Spinal cord (tissue), 10 donors: Measurements from ENCODE around the gene RGS16. TPM values are rescaled to one million over a fixed set of nuclear protein-coding genes. Genes with fewer than 3 reads are reported as not detected.

Experiments
- DNase-seq, 6 donors: peaks; one replicate each; pipeline versions ENCODE4 v3.0.0 to v3.0.0-alpha.2; 2013 to 2015; ENCODE audit warnings: low spot score in 6 of 6, low read depth in 4 of 6
- H3K27ac ChIP-seq: one replicate; pipeline ENCODE4 v1.5.1; 2013; ENCODE audit warnings: low read depth, low read length, control low read depth
- H3K27me3 ChIP-seq: one replicate; pipeline ENCODE4 v1.6.1; 2013; ENCODE audit warnings: low read length; ENCODE audit not compliant: control insufficient read depth, insufficient read depth
- H3K36me3 ChIP-seq: one replicate; pipeline ENCODE4 v1.6.1; 2013; ENCODE audit warnings: low read length; ENCODE audit not compliant: control insufficient read depth, insufficient read depth
- H3K4me1 ChIP-seq: one replicate; pipeline ENCODE4 v1.6.1; 2013; ENCODE audit warnings: low read length; ENCODE audit not compliant: control insufficient read depth, insufficient read depth
- H3K4me3 ChIP-seq: one replicate; pipeline ENCODE4 v1.5.1; 2013; ENCODE audit warnings: low read depth, low read length, control low read depth
- H3K9me3 ChIP-seq: one replicate; pipeline ENCODE4 v1.6.1; 2013; ENCODE audit warnings: low read length; ENCODE audit not compliant: control insufficient read depth, insufficient read depth
- WGBS: methylation state at CpG from one replicate; pipeline ENCODE4 v1.1.5; 2013; ENCODE audit warnings: missing lambda C conversion rate; ENCODE audit not compliant: insufficient coverage; 5-methylcytosine and 5-hydroxymethylcytosine counted together
- polyA plus RNA-seq, 2 donors: library from polyadenylated mRNA; unstranded; fragments of 120-200 nt; gene quantifications; one replicate each; pipeline ENCODE4 v1.2.1, GENCODE V29; 2013; ENCODE audit not compliant: insufficient read length in 2 of 2
- small RNA-seq: library from RNA; depleted of rRNA; stranded (forward); fragments of <200 nt; gene quantifications from one replicate; pipeline ENCODE3, GENCODE V24; 2014; ENCODE audit warnings: low replicate concordance
- total RNA-seq, 2 donors: library from RNA; depleted of rRNA in 1 of 2; stranded (reverse); fragments of 120-200 nt in 1 of 2; fragments of >200 nt in 1 of 2; gene quantifications; one replicate each; pipeline versions ENCODE4 v1.2.3 to v1.2.4, GENCODE V29; 2013 to 2014
- donor health status: healthy.

Gene RGS16
- total and polyA plus RNA-seq, 4 donors: 7.4 to 18.5 (median 14.0) TPM

DNA sequence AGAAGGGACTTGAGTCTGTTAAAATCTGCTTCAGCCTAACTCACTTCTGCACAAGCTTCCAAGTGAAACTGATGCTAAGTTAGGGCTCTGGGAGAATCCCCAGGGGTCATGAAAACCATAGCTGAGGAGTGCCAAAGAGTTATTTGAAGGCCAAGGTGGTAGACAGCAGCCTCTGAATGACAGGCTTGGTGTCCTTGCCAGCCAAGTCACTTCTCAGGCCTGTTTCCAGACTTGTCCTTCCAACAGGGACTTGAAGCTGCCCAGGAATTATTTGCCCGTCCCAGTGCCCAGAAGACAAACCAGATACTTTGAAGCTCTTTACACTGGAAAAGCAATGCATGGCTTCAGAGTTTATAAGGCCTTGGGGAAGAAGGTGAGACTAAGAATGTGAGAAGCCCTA lies 48.7 kb downstream of the RGS16 start:
- H3K27ac ChIP-seq: no peak overlapping the region

GRCh38 chr1:182552527-182552926 lies 51.7 kb downstream of the RGS16 start:
- H3K27me3 ChIP-seq: no peaks in the 10 kb centered on the region
- no peak overlapping the region for H3K4me3 ChIP-seq
- H3K9me3 ChIP-seq: no peaks in the 10 kb centered on the region
- H3K27ac ChIP-seq: no peak overlapping the region
- WGBS: no CpG with 5 or more reads among the region's 2 CpGs
- no peaks in the 10 kb centered on the region for H3K36me3 ChIP-seq
- DNase-seq: no peak
- H3K4me1 ChIP-seq: no peaks in the 10 kb centered on the region

More for the DNA sequence above, 48.7 kb downstream of the RGS16 start:
- Histone ChIP-seq H3K4me3 (no peak overlapping the region), H3K4me1 (no peaks in the 10 kb centered on the region), H3K9me3 (no peaks in the 10 kb centered on the region), H3K36me3 (no peaks in the 10 kb centered on the region), H3K27me3 (no peaks in the 10 kb centered on the region)
- DNase-seq: no peak
- WGBS: 83% methylated on average over 1 of the region's 1 CpG

GRCh38 chr1:182549811-182550210 lies 54.4 kb downstream of the RGS16 start:
- Histone ChIP-seq H3K27me3 (no peaks in the 10 kb centered on the region), H3K4me3 (no peak overlapping the region), H3K27ac (no peak overlapping the region), H3K36me3 (no peaks in the 10 kb centered on the region), H3K9me3 (no peaks in the 10 kb centered on the region), H3K4me1 (no peaks in the 10 kb centered on the region)
- DNase-seq: no peak
- WGBS: no CpG with 5 or more reads among the region's 1 CpG

DNA sequence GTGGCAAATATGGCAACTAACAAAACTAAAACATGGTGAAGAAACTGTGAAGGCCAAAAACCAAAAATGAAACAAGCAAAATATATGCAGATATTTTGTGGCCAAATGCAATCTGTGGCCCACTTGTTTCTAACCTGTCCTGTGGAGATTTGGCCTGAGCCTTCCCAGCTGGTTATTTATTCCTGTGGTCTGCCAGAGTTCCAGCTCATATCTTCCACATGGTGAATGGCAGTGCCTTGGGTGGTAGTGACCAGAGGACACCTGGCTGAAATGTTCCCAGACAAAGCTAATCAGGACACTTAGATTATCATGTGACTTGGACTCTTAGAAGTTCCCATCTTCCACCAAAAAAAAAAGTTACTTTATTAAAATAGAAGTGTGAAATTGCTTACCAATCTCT lies 54.8 kb downstream of the RGS16 start:
- Histone ChIP-seq H3K36me3 (no peaks in the 10 kb centered on the region), H3K27me3 (no peaks in the 10 kb centered on the region), H3K9me3 (no peaks in the 10 kb centered on the region), H3K4me1 (no peaks in the 10 kb centered on the region), H3K27ac (no peak overlapping the region), H3K4me3 (no peak overlapping the region)
- no peak for DNase-seq

Small RNA genes lying within 50 kb of the gene (small RNA-seq; reads per million reads assigned to genes)
- not detected for gene RF00017

Other genes with a start within 250 kb of the RGS16 start
- gene GLUL, start 212.6 kb downstream of the RGS16 start, total RNA-seq: 1,000 to 10,000 TPM in 1 of 2 donors, 100 to 1,000 TPM in 1; 862 to 1,089 TPM
- gene GLUL, start 212.6 kb downstream of the RGS16 start, polyA plus RNA-seq: 100 to 1,000 TPM; 694 to 750 TPM
- not detected for gene TEDDM1, start 203.7 kb downstream of the RGS16 start, total RNA-seq
- gene TEDDM1, start 203.7 kb downstream of the RGS16 start, polyA plus RNA-seq: under 1 TPM in 1 of 2 donors, not detected in 1; 0.12 TPM
- gene RGSL1, start 154.2 kb downstream of the RGS16 start, total RNA-seq: under 1 TPM; under 0.01 to 0.11 TPM
- under 1 TPM in 1 of 2 donors, not detected in 1; 0.30 TPM for gene RGSL1, start 154.2 kb downstream of the RGS16 start, polyA plus RNA-seq
- gene RNASEL, start 15.1 kb downstream of the RGS16 start, total RNA-seq: 10 to 100 TPM; 10.4 to 18.3 TPM
- gene RNASEL, start 15.1 kb downstream of the RGS16 start, polyA plus RNA-seq: 1 to 10 TPM; 4.6 to 5.0 TPM
- 1 to 10 TPM; 6.8 to 8.2 TPM for gene RGS8, start 80.2 kb upstream of the RGS16 start, total RNA-seq
- 1 to 10 TPM; 8.2 to 9.4 TPM for gene RGS8, start 80.2 kb upstream of the RGS16 start, polyA plus RNA-seq
- 10 to 100 TPM; 14.3 to 60.3 TPM for gene NPL, start 185.4 kb upstream of the RGS16 start, total RNA-seq
- gene NPL, start 185.4 kb upstream of the RGS16 start, polyA plus RNA-seq: 10 to 100 TPM; 17.3 to 18.3 TPM
- gene DHX9, start 235.0 kb upstream of the RGS16 start, total RNA-seq: 100 to 1,000 TPM; 163 to 183 TPM
- 100 to 1,000 TPM; 178 to 195 TPM for gene DHX9, start 235.0 kb upstream of the RGS16 start, polyA plus RNA-seq